OCI-LY1 (cell line): Measurements from ENCODE around the gene NOXA1.

Experiments
- CTCF ChIP-seq: fragments of 200-600 bp; sonication (generic), shearing (Covaris generic); IDR thresholded peaks from 2 replicates; pipeline ENCODE4 v1.5.1; 2017; ENCODE audit warnings: mild to moderate bottlenecking, antibody characterized with exemption, low read length, moderate library complexity, mixed read lengths
- EZH2 ChIP-seq: fragments of 200-600 bp; sonication (generic), shearing (Covaris generic); IDR thresholded peaks from 2 replicates; pipeline ENCODE4 v1.8.0; 2017; ENCODE audit warnings: borderline replicate concordance, mixed run types, mild to moderate bottlenecking, antibody characterized with exemption, low read length, moderate library complexity, mixed read lengths

GRCh38 chr9:137409515-137409914 lies 13.7 kb upstream of the NOXA1 start:
- TF ChIP-seq EZH2 = no peak
- TF ChIP-seq CTCF = no peak
